ENCODE results near the gene ZNF234.

- TF ChIP-seq CTCF (IDR thresholded peaks at IDR 0.05) (no peak), POLR2AphosphoS5 (IDR thresholded peaks at IDR 0.05; ENCODE audit: low read depth, low read length) (no peak), SIN3A (IDR thresholded peaks at IDR 0.05; ENCODE audit: borderline replicate concordance, insufficient read depth, low read depth, low read length) (no peak), REST (IDR thresholded peaks at IDR 0.05; ENCODE audit: insufficient read depth in 1 of 2, low read depth in 2 of 2, low read length in 1 of 2) (no peak), TCF7L2 (IDR thresholded peaks at IDR 0.05; ENCODE audit: low read depth, low read length) (no peak)
Observed at GRCh38 chr19:44196772-44197171, 55.4 kb downstream of the ZNF234 start.

Data from Panc1 (cell line).